MCF 10A (cell line): ENCODE results near the gene PSEN2. TPM values are rescaled to one million over a fixed set of nuclear protein-coding genes. Genes with fewer than 3 reads are reported as not detected.

ENCODE experiments used
- BruUV-seq: library from RNA; stranded (reverse); fragments of 400-500 nt; replicated peaks from 2 replicates; lab custom pipeline; 2021; lab: Mats Ljungman, UMichigan
- CTCF ChIA-PET: fragments of 300-600 bp; sonication (Branson Sonifier 250); formaldehyde crosslinking; extraction: SDS; loops from one replicate; lab custom pipeline; 2021; ENCODE audit warnings: antibody characterized with exemption, inconsistent platforms; lab: Yijun Ruan, JAX
- POLR2A ChIA-PET: fragments of 300-600, 350-650 bp; sonication (Branson Sonifier 250); formaldehyde crosslinking; extraction: SDS; loops from one replicate; lab custom pipeline; 2020; ENCODE audit warnings: antibody characterized with exemption, inconsistent platforms; lab: Yijun Ruan, JAX
- DNase-seq: peaks from one replicate; pipeline ENCODE4 v3.0.0-alpha.2; 2018; ENCODE audit not compliant: unreplicated experiment
- H3K27ac Mint-ChIP-seq: one replicate; pipeline ENCODE4 v1.8.0; 2022; ENCODE audit warnings: mild to moderate bottlenecking, low read depth, mixed read lengths; ENCODE audit not compliant: unreplicated experiment
- H3K27me3 Mint-ChIP-seq: one replicate; pipeline ENCODE4 v1.8.0; 2022; ENCODE audit warnings: mixed read lengths; ENCODE audit not compliant: insufficient read depth, unreplicated experiment
- H3K36me3 Mint-ChIP-seq: one replicate; pipeline ENCODE4 v1.8.0; 2022; ENCODE audit warnings: mild to moderate bottlenecking, moderate library complexity, mixed read lengths; ENCODE audit not compliant: insufficient read depth, unreplicated experiment
- H3K4me1 Mint-ChIP-seq: one replicate; pipeline ENCODE4 v1.8.0; 2022; ENCODE audit warnings: mixed read lengths; ENCODE audit not compliant: insufficient read depth, unreplicated experiment
- H3K4me3 Mint-ChIP-seq: one replicate; pipeline ENCODE4 v1.8.0; 2022; ENCODE audit warnings: mild to moderate bottlenecking, moderate library complexity, mixed read lengths; ENCODE audit not compliant: unreplicated experiment
- H3K9me3 Mint-ChIP-seq: one replicate; pipeline ENCODE4 v1.8.0; 2022; ENCODE audit warnings: mixed read lengths; ENCODE audit not compliant: unreplicated experiment
- CTCF ChIP-seq: fragments of 200-600 bp; IDR thresholded peaks from one replicate; pipeline ENCODE4 v1.8.0; 2022; ENCODE audit warnings: antibody characterized with exemption, mild to moderate bottlenecking; ENCODE audit not compliant: unreplicated experiment
- intact Hi-C: fragments of 100-400 bp; cut with micrococcal nuclease; formaldehyde crosslinking; loops from 2 replicates; pipeline ENCODE4 v1.14.1; 2022
- total RNA-seq: library from RNA; stranded (reverse); gene quantifications from 2 replicates; pipeline ENCODE4 v1.2.3, GENCODE V29; 2022

Gene PSEN2
- total RNA-seq, 1 experiment from 2014 or later = 31.3 TPM

GRCh38 chr1:226937940-226938725, 67.7 kb downstream of the PSEN2 start:
- no peaks in the 10 kb centered on the region for H3K36me3 Mint-ChIP-seq
- no peak for DNase-seq
- H3K27ac Mint-ChIP-seq = peak overlapping the region; percentile 93
- H3K9me3 Mint-ChIP-seq = peaks cover 5% of the 10 kb centered on the region
- ChIA-PET CTCF (interaction anchor here (0.5 to 1.3 kb wide), 7 partner anchors 9 to 392 kb away, joined by 3 to 4 read pairs (median 3); no protein-coding TSS in a partner anchor), POLR2A (interaction anchor here (0.5 to 5.0 kb wide), 28 partner anchors 8 to 656 kb away, joined by 3 to 47 read pairs (median 5); partner anchors contain the start of genes CDC42BPA, ITPKB and PSEN2)
- intact Hi-C loops = loop anchor here (5.0 kb wide), 1 partner anchor 66 kb away; the partner anchor contains the start of gene PSEN2
- peak overlapping the region; percentile 92 for H3K4me3 Mint-ChIP-seq
- TF ChIP-seq CTCF = no peak
- H3K27me3 Mint-ChIP-seq = no peaks in the 10 kb centered on the region
- H3K4me1 Mint-ChIP-seq = peaks cover 25% of the 10 kb centered on the region
- BruUV-seq = no TSS peak

- TF ChIP-seq CTCF = no peak
- DNase-seq = peak; percentile 86
- Mint-ChIP-seq H3K27me3 (no peaks in the 10 kb centered on the region), H3K4me1 (peaks cover 33% of the 10 kb centered on the region), H3K9me3 (peaks cover 5% of the 10 kb centered on the region), H3K4me3 (peak overlapping the region; percentile 92), H3K27ac (peak overlapping the region; percentile 93), H3K36me3 (no peaks in the 10 kb centered on the region)
- POLR2A ChIA-PET = interaction anchor here (0.5 to 5.0 kb wide), 48 partner anchors 8 to 1552 kb away, joined by 3 to 47 read pairs (median 4); partner anchors contain the start of genes ITPKB, PARP1, PSEN2 and TRIM11
- BruUV-seq = no TSS peak
- intact Hi-C loops = loop anchor here (5.0 kb wide), 1 partner anchor 67 kb away; the partner anchor contains the start of gene PSEN2
- CTCF ChIA-PET = interaction anchor here (0.6 to 1.3 kb wide), 6 partner anchors 64 to 530 kb away, joined by 3 to 4 read pairs (median 4); no protein-coding TSS in a partner anchor
Measured at GRCh38 chr1:226938903-226939437, 68.6 kb downstream of the PSEN2 start.

GRCh38 chr1:226939438-226940028, 69.1 kb downstream of the PSEN2 start:
- TF ChIP-seq CTCF = no peak
- Mint-ChIP-seq H3K27ac (peak overlapping the region; percentile 93), H3K27me3 (no peaks in the 10 kb centered on the region), H3K36me3 (no peaks in the 10 kb centered on the region), H3K4me1 (peaks cover 37% of the 10 kb centered on the region), H3K4me3 (peak overlapping the region; percentile 92), H3K9me3 (peaks cover 5% of the 10 kb centered on the region)
- intact Hi-C loops = loop anchor here (1.0 to 5.0 kb wide), 2 partner anchors 67 to 498 kb away; partner anchors contain the start of gene PSEN2
- CTCF ChIA-PET = interaction anchor here (0.6 to 1.4 kb wide), 7 partner anchors 72 to 531 kb away, joined by 3 to 5 read pairs (median 4); no protein-coding TSS in a partner anchor
- TSS peak; percentile 77 for BruUV-seq
- POLR2A ChIA-PET = interaction anchor here (0.6 to 5.0 kb wide), 73 partner anchors 8 to 1551 kb away, joined by 3 to 47 read pairs (median 4); partner anchors contain the start of genes ITPKB, PARP1, PSEN2 and TRIM11
- no peak for DNase-seq
